Panc1 (cell line): ENCODE results near the gene RASL11B. TPM values are rescaled to one million over a fixed set of nuclear protein-coding genes. Genes with fewer than 3 reads are reported as not detected.

Experiments used
- ATAC-seq: fragments of 200-7000 bp; cut with Tn5 transposase; 2 replicates; pipeline ENCODE4 v1.9.1; 2020; ENCODE audit warnings: mild to moderate bottlenecking, moderate library complexity
- BruUV-seq: library from RNA; stranded (reverse); fragments of 400-500 nt; replicated peaks from 2 replicates; lab custom pipeline; 2021; lab: Mats Ljungman, UMichigan
- CTCF ChIA-PET: fragments of 300-600 bp; sonication (Branson Sonifier 250); formaldehyde crosslinking; loops from one replicate; lab custom pipeline; 2022; ENCODE audit warnings: antibody characterized with exemption; lab: Charles Lee
- POLR2A ChIA-PET: fragments of 300-600 bp; sonication (Branson Sonifier 250); formaldehyde crosslinking; loops from one replicate; lab custom pipeline; 2022; ENCODE audit warnings: antibody characterized with exemption; lab: Charles Lee
- DNase-seq: peaks from one replicate; pipeline ENCODE4 v3.0.0-alpha.2; 2010; ENCODE audit warnings: low read depth, low spot score
- H3K27ac ChIP-seq: 2 replicates; pipeline ENCODE4 v1.5.1; 2011; ENCODE audit warnings: mild to moderate bottlenecking, low read length, inconsistent platforms
- H3K27me3 ChIP-seq: fragments of 200-500 bp; sonication (Bioruptor generic); 2 replicates; pipeline ENCODE4 v1.6.0; 2014; ENCODE audit warnings: low read length, inconsistent platforms; ENCODE audit not compliant: control insufficient read depth, insufficient read depth
- H3K36me3 ChIP-seq: fragments of 200-500 bp; sonication (Bioruptor generic); 2 replicates; pipeline ENCODE4 v1.5.1; 2014; ENCODE audit warnings: inconsistent platforms, mild to moderate bottlenecking, low read length, moderate library complexity; ENCODE audit not compliant: control insufficient read depth, insufficient read depth
- H3K4me1 ChIP-seq: 2 replicates; pipeline ENCODE4 v1.5.1; 2011; ENCODE audit warnings: inconsistent platforms, mild to moderate bottlenecking, low read length, moderate library complexity; ENCODE audit not compliant: control insufficient read depth, insufficient read depth
- H3K4me3 ChIP-seq, 2 experiments: 2 replicates each; pipeline ENCODE4 v1.5.1; 2011 to 2012; ENCODE audit warnings: low read depth in 2 of 2, low read length in 2 of 2, mild to moderate bottlenecking in 2 of 2, inconsistent platforms in 1 of 2, moderate library complexity in 1 of 2
- H3K9me3 ChIP-seq: fragments of 200-500 bp; sonication (Bioruptor generic); 2 replicates; pipeline ENCODE4 v1.5.1; 2014; ENCODE audit warnings: low read depth, mild to moderate bottlenecking, inconsistent platforms, low read length, moderate library complexity; ENCODE audit not compliant: control insufficient read depth, insufficient read depth
- CTCF ChIP-seq: fragments of 450-650 bp; IDR thresholded peaks from 2 replicates; pipeline ENCODE4 v1.5.1; 2017; ENCODE audit warnings: mild to moderate bottlenecking
- POLR2AphosphoS5 ChIP-seq: IDR thresholded peaks from 2 replicates; pipeline ENCODE4 v1.6.1; 2012; ENCODE audit warnings: mild to moderate bottlenecking, low read depth, low read length, moderate library complexity
- REST ChIP-seq, 2 experiments: IDR thresholded peaks; 2 replicates each; pipeline ENCODE4 v1.6.1; 2011 to 2012; ENCODE audit warnings: low read depth in 2 of 2, control low read depth in 1 of 2, low read length in 1 of 2, mild to moderate bottlenecking in 1 of 2, moderate library complexity in 1 of 2; ENCODE audit not compliant: insufficient read depth in 1 of 2
- SIN3A ChIP-seq: IDR thresholded peaks from 2 replicates; pipeline ENCODE4 v1.6.1; 2012; ENCODE audit warnings: low read depth, mild to moderate bottlenecking, low read length, moderate library complexity, borderline replicate concordance; ENCODE audit not compliant: insufficient read depth
- TCF7L2 ChIP-seq: IDR thresholded peaks from 2 replicates; pipeline ENCODE4 v1.6.1; 2011; ENCODE audit warnings: mild to moderate bottlenecking, low read depth, low read length, inconsistent platforms
- in situ Hi-C: cut with HindIII; loops from 2 replicates; pipeline ENCODE4 v1.10.0; 2016; ENCODE audit warnings: low sequenced_read_pairs, low pct_unique_long_range_greater_than_20kb
- intact Hi-C: fragments of 100-400 bp; cut with micrococcal nuclease; formaldehyde crosslinking; loops from one replicate; pipeline ENCODE4 v1.10.0; 2022; ENCODE audit not compliant: unreplicated experiment
- total RNA-seq: library from RNA; stranded (reverse); gene quantifications from one replicate; pipeline ENCODE4 v1.2.1, GENCODE V29; 2021; ENCODE audit not compliant: unreplicated experiment

Gene RASL11B
- total RNA-seq, 1 experiment from 2014 or later: 0.21 TPM

- CTCF ChIA-PET: no interaction called here
- ATAC-seq (no peak), DNase-seq (no peak)
- TF ChIP-seq REST (IDR thresholded peaks at IDR 0.05; ENCODE audit: insufficient read depth in 1 of 2, low read depth in 2 of 2, low read length in 1 of 2): no peak
- no peak overlapping the region for H3K4me3 ChIP-seq
- H3K27me3 ChIP-seq: no peaks in the 10 kb centered on the region
- H3K9me3 ChIP-seq: no peaks in the 10 kb centered on the region
- POLR2A ChIA-PET: no interaction called here
- no peaks in the 10 kb centered on the region for H3K4me1 ChIP-seq
- no peaks in the 10 kb centered on the region for H3K36me3 ChIP-seq
- intact Hi-C loops (no loop called here), in situ Hi-C loops (no loop called here)
- no TSS peak for BruUV-seq
- no peak overlapping the region for H3K27ac ChIP-seq
Observed at GRCh38 chr4:52841682-52842456, 20.2 kb upstream of the RASL11B start.

GRCh38 chr4:52842792-52843191, 19.3 kb upstream of the RASL11B start:
- no TSS peak for BruUV-seq
- DNase-seq: no peak
- ChIA-PET POLR2A (no interaction called here), CTCF (no interaction called here)
- H3K36me3 ChIP-seq: no peaks in the 10 kb centered on the region
- TF ChIP-seq CTCF (no peak), REST (IDR thresholded peaks at IDR 0.05; ENCODE audit: insufficient read depth in 1 of 2, low read depth in 2 of 2, low read length in 1 of 2) (no peak), POLR2AphosphoS5 (no peak), SIN3A (no peak), TCF7L2 (no peak)
- intact Hi-C loops (no loop called here), in situ Hi-C loops (no loop called here)
- no peak for ATAC-seq
- no peaks in the 10 kb centered on the region for H3K9me3 ChIP-seq
- H3K4me3 ChIP-seq: no peak overlapping the region
- H3K4me1 ChIP-seq: no peaks in the 10 kb centered on the region
- no peak overlapping the region for H3K27ac ChIP-seq
- H3K27me3 ChIP-seq: no peaks in the 10 kb centered on the region
